ENCODE data around the gene NUDT17. TPM values are rescaled to one million over a fixed set of nuclear protein-coding genes. Genes with fewer than 3 reads are reported as not detected.

NUDT17 gene
- total RNA-seq (10 to 100 TPM in 1 of 5 donors, 1 to 10 TPM in 3, not detected in 1; 3.2 to 18.3 (median 6.6) TPM), polyA plus RNA-seq (1 to 10 TPM in 2 of 3 donors, under 1 TPM in 1; 0.61 to 3.0 (median 1.7) TPM)
- long read RNA-seq, donor 1, partial matches to known transcripts, result 5 of 5 reads
- long read RNA-seq, donor 1, other reads (novel, unspliced or antisense), result 0 of 5 reads
- long read RNA-seq, donor 2, result 0 reads
- long read RNA-seq, donor 3, result 0 reads
- long read RNA-seq, donor 4, result 0 reads
- long read RNA-seq, donor 5, result 0 reads
- long read RNA-seq, donor 6, result 0 reads
- long read RNA-seq, donor 7, partial matches to known transcripts, result 0 of 6 reads
- long read RNA-seq, donor 7, other reads (novel, unspliced or antisense), result 6 of 6 reads
- long read RNA-seq, donor 8, partial matches to known transcripts, result 52 of 52 reads
- long read RNA-seq, donor 8, other reads (novel, unspliced or antisense), result 0 of 52 reads
- long read RNA-seq, donor 9, partial matches to known transcripts, result 0 of 1 reads
- long read RNA-seq, donor 9, other reads (novel, unspliced or antisense), result 0 of 1 reads
- long read RNA-seq, donor 10, result 0 reads

DNA sequence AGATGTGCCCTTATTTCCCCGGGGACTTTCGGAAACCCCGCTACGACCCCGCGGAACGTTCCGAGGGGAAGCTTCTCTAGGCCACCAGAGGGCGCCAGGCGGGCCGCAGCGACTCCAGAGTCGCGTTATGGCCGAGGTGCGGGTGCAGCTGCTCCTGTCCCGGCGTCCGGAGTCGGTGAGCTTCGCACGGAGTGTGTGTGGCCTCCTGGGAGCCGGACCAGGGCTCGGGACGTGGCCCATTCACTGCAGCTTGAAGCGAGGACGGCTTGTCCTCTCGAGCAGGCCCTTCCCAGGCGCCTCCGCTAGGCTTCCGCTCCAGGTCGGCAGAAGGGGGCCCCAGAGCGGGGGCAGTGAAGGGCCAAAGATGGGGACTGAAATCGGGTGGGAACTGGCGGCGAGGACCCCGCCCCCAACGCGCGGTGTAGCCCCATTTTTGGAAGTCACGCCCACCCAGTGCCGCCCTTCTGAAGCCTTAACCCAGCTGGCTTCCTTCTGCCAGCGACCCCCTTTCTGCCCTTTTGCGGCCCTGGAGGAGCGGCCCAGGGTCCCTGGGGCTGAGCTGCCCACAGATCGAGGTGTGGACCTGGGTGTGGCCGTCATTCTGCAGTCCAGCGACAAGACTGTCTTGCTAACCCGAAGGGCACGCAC lies at the start of gene NUDT17:
TSS of gene NUDT17 (plus strand) at position 117 of the 648 bp plus-strand sequence. CDS start at position 128, 11 bp downstream.
- WGBS, 5 donors, result 1 to 3% (median 1%) methylated on average over 29 to 50 of the region's 50 CpGs
- peak; percentile 84 to 93 for DNase-seq

DNA sequence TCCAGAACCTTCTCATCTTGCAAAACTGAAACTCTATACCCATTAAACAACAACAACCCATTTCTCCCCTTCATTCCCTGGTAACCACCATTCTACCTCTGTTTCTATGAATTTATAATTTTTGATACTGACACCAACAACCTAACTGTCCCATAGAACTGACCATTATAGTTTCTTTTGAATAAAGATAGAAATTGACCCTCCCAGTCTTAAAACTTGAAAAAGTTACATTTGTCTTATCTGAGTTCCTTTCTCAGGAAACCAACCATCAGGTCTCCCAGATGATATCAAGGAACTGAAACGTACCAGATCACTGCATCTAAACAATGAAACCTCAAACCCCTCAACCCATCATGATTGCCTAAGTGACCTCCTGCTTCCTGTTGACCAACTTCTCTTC lies 48.7 kb upstream of the NUDT17 start:
- no peaks in the 10 kb centered on the region for H3K27me3 ChIP-seq
- 0 to 85% (median 51%) methylated on average over 1 of the region's 1 CpG for WGBS, 5 donors

More for the DNA sequence above, at the start of gene NUDT17:
- no peaks in the 10 kb centered on the region for H3K27me3 ChIP-seq
- H3K4me3 ChIP-seq, result peak within 1 kb of the TSS; percentile 51 to 59 (median 58)
- intact Hi-C loops (cut with DNase I; ENCODE audit: low total_unique reads), result loop anchor here (5.0 kb wide), 1 partner anchor 172 kb away; no protein-coding TSS in a partner anchor
- H3K9me3 ChIP-seq, result no peaks in the 10 kb centered on the region
- peak within 1 kb of the TSS; percentile 71 to 83 (median 80) for H3K27ac ChIP-seq
- TF ChIP-seq POLR2A (IDR thresholded peaks at IDR 0.05) (no peak), EP300 (IDR thresholded peaks at IDR 0.05) (no peak), CTCF (IDR thresholded peaks at IDR 0.05) (peak in 5 of 7 experiments; percentile 76 to 90 (median 82)), POLR2AphosphoS5 (IDR thresholded peaks at IDR 0.05) (peak in 1 of 3 donors; percentile 75)
- peaks cover 30 to 62% (median 58%) of the 10 kb centered on the region in 4 donors for H3K36me3 ChIP-seq
- peaks cover 11 to 21% (median 19%) of the 10 kb centered on the region in 4 donors for H3K4me1 ChIP-seq

DNA sequence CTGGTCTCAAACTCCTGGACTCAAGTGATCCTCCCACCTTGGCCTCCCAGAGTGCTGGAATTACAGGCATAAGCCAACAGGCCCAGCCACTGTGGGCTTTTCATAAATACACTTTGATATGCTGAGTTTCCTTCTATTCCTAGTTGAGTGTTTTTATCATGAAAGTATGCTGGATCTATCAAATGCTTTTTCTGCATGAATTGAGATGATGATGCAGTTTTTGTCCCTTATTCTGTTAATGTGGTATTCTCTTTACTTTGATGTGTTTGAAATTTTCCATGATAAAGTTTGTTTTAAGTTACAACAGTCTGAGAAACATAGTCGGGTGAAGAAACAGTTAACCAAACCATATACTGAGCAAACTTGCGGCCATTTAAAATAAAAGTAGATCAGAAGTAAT lies 45.6 kb upstream of the NUDT17 start:
- DNase-seq, result no peak
- intact Hi-C loops (cut with DNase I; ENCODE audit: low total_unique reads), result no loop called here
- no peak overlapping the region for H3K4me3 ChIP-seq
- WGBS, 5 donors, result 81 to 96% (median 91%) methylated on average over 2 of the region's 2 CpGs
- H3K27ac ChIP-seq, result no peak overlapping the region
- H3K36me3 ChIP-seq, result no peaks in the 10 kb centered on the region
- no peaks in the 10 kb centered on the region for H3K27me3 ChIP-seq
- peaks cover 4 to 33% (median 16%) of the 10 kb centered on the region in 4 donors for H3K4me1 ChIP-seq
- TF ChIP-seq EP300 (IDR thresholded peaks at IDR 0.05) (no peak), POLR2A (IDR thresholded peaks at IDR 0.05) (no peak), POLR2AphosphoS5 (IDR thresholded peaks at IDR 0.05) (no peak)
- peaks cover 0 to 13% (median 5%) of the 10 kb centered on the region in 4 donors for H3K9me3 ChIP-seq

More for the DNA sequence above, 48.7 kb upstream of the NUDT17 start:
- peaks cover 0 to 4% (median 0%) of the 10 kb centered on the region in 4 donors for H3K4me1 ChIP-seq
- intact Hi-C loops (cut with DNase I; ENCODE audit: low total_unique reads), result no loop called here
- TF ChIP-seq CTCF (IDR thresholded peaks at IDR 0.05) (no peak), EP300 (IDR thresholded peaks at IDR 0.05) (no peak), POLR2A (IDR thresholded peaks at IDR 0.05) (no peak), POLR2AphosphoS5 (IDR thresholded peaks at IDR 0.05) (no peak)
- H3K4me3 ChIP-seq, result no peak overlapping the region
- peaks cover 0 to 13% (median 5%) of the 10 kb centered on the region in 4 donors for H3K9me3 ChIP-seq
- H3K36me3 ChIP-seq, result peaks cover 0 to 16% (median 13%) of the 10 kb centered on the region in 4 donors
- H3K27ac ChIP-seq, result no peak overlapping the region
- no peak for DNase-seq

GRCh38 chr1:145804235-145805045 lies 41.0 kb upstream of the NUDT17 start:
- Histone ChIP-seq H3K9me3 (no peaks in the 10 kb centered on the region), H3K36me3 (no peaks in the 10 kb centered on the region), H3K4me3 (no peak overlapping the region), H3K27me3 (no peaks in the 10 kb centered on the region), H3K27ac (no peak overlapping the region), H3K4me1 (peaks cover 4 to 62% (median 27%) of the 10 kb centered on the region in 4 donors)
- WGBS, 5 donors, result 52 to 67% (median 62%) methylated on average over 3 of the region's 3 CpGs
- TF ChIP-seq CTCF (IDR thresholded peaks at IDR 0.05), result no peak
- no peak for TF ChIP-seq POLR2A (IDR thresholded peaks at IDR 0.05)
- no peak for TF ChIP-seq POLR2AphosphoS5 (IDR thresholded peaks at IDR 0.05)
- no peak for TF ChIP-seq EP300 (IDR thresholded peaks at IDR 0.05)
- intact Hi-C loops (cut with DNase I; ENCODE audit: low total_unique reads), result no loop called here
- no peak for DNase-seq

Measured in stomach (tissue), 19 donors.